Measurements from ENCODE around the gene TSEN15. TPM values are rescaled to one million over a fixed set of nuclear protein-coding genes. Genes with fewer than 3 reads are reported as not detected.
"Not testable (repeated sequence)": the region's sequence is repeated elsewhere in the genome, so short reads cannot be mapped to it uniquely, and the experiment has no call there.

The TSEN15 gene
- total RNA-seq, 1 experiment from 2014 or later = 31.1 TPM

- RAD21 ChIA-PET (ENCODE audit: low non-redundant PET in 1 of 2, low total read pairs in 2 of 2, uncharacterized antibody in 2 of 2, unreplicated experiment in 2 of 2); H3K27me3 ChIP-seq (ENCODE audit: insufficient read depth, low read length); ATAC-seq; H3K4me3 ChIP-seq (replicated peaks in 1 of 2; ENCODE audit: low read depth in 1 of 2, low read length in 2 of 2); CTCF ChIA-PET; BruUV-seq (replicated peaks); DNase-seq (ENCODE audit: low read depth, low spot score); H3K27ac ChIP-seq (ENCODE audit: low read depth, low read length); H3K4me2 ChIP-seq (ENCODE audit: low read length); H3K4me1 ChIP-seq (ENCODE audit: control insufficient read depth in 1 of 2, insufficient read depth in 2 of 2, low read length in 2 of 2); H3K79me2 ChIP-seq (ENCODE audit: insufficient read depth, low read length); POLR2A ChIA-PET; intact Hi-C loops (cut with micrococcal nuclease); H4K20me1 ChIP-seq (ENCODE audit: insufficient read depth); H3K36me3 ChIP-seq (ENCODE audit: control insufficient read depth in 1 of 2, insufficient read depth in 2 of 2, low read length in 2 of 2); H3K9me2 ChIP-seq (ENCODE audit: insufficient read depth); H2AFZ ChIP-seq (ENCODE audit: low read depth, low read length, poor library complexity, severe bottlenecking); H3K9me3 ChIP-seq (ENCODE audit: control insufficient read depth in 1 of 2, insufficient read depth in 1 of 2, low read depth in 1 of 2, low read length in 2 of 2); H3K9ac ChIP-seq (ENCODE audit: low read length): not testable (repeated sequence)
Observed at GRCh38 chr1:184096580-184096979, 45.0 kb downstream of the TSEN15 start.

DNA sequence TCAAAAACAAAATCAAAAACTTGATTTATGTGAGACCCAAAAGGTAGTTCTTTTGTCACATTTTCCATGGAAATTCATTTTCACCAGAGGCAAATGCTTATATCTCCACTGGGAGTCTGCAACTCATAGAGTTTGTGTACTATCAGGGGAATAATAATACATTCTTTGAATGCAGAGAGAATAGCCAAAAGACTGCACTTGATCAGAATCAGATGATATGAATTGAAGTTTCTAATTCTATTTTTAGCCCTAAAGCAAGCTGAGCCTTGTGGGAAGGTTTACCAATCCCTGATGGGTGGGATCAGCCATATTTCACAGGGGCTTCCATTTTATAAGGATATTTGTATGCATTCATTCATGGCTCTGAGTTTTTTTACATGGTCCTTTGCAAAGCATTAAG is 49.6 kb downstream of the TSEN15 start:
- TF ChIP-seq CEBPB (IDR thresholded peaks at IDR 0.05; ENCODE audit: low read depth) (no peak), POLR2A (IDR thresholded peaks at IDR 0.05; ENCODE audit: borderline replicate concordance, extremely low read depth, insufficient read depth, insufficient read length) (no peak), REST (IDR thresholded peaks at IDR 0.05; ENCODE audit: low read depth) (no peak), SRF (IDR thresholded peaks at IDR 0.05; ENCODE audit: low read depth) (no peak), EZH2 (IDR thresholded peaks at IDR 0.05) (no peak), POLR2AphosphoS5 (IDR thresholded peaks at IDR 0.05; ENCODE audit: low read depth, low read length) (no peak), JUND (IDR thresholded peaks at IDR 0.05) (no peak), YY1 (IDR thresholded peaks at IDR 0.05; ENCODE audit: extremely low read depth, insufficient replicate concordance, low read depth, low read length) (no peak), EZH2phosphoT487 (IDR thresholded peaks at IDR 0.05; ENCODE audit: borderline replicate concordance) (no peak), ZNF274 (IDR thresholded peaks at IDR 0.05; ENCODE audit: low read depth, low read length) (no peak), RAD21 (IDR thresholded peaks at IDR 0.05; ENCODE audit: low read depth) (no peak), TCF7L2 (IDR thresholded peaks at IDR 0.05; ENCODE audit: borderline replicate concordance, extremely low read depth, insufficient read depth, insufficient read length) (no peak), SIN3A (IDR thresholded peaks at IDR 0.05; ENCODE audit: low read depth) (no peak), MAX (IDR thresholded peaks at IDR 0.05) (no peak), CTCF (IDR thresholded peaks at IDR 0.05 in 2 of 3, conservative IDR thresholded peaks at IDR 0.05 in 1 of 3; ENCODE audit: borderline replicate concordance in 1 of 3, insufficient read depth in 1 of 3, low read depth in 2 of 3, low read length in 2 of 3) (no peak), ZFX (IDR thresholded peaks at IDR 0.05) (no peak), CBX3 (IDR thresholded peaks at IDR 0.05; ENCODE audit: low read depth) (no peak)
- RAD21 ChIA-PET (ENCODE audit: low non-redundant PET in 1 of 2, low total read pairs in 2 of 2, uncharacterized antibody in 2 of 2, unreplicated experiment in 2 of 2) = no interaction called here

More for the DNA sequence above, 49.6 kb downstream of the TSEN15 start:
- POLR2A ChIA-PET = no interaction called here
- intact Hi-C loops (cut with micrococcal nuclease) = no loop called here
- Histone ChIP-seq H4K20me1 (ENCODE audit: insufficient read depth) (no peaks in the 10 kb centered on the region), H3K36me3 (ENCODE audit: control insufficient read depth in 1 of 2, insufficient read depth in 2 of 2, low read length in 2 of 2) (no peaks in the 10 kb centered on the region), H2AFZ (ENCODE audit: low read depth, low read length, poor library complexity, severe bottlenecking) (no peak overlapping the region), H3K4me3 (replicated peaks in 1 of 2; ENCODE audit: low read depth in 1 of 2, low read length in 2 of 2) (no peak overlapping the region), H3K79me2 (ENCODE audit: insufficient read depth, low read length) (no peaks in the 10 kb centered on the region), H3K4me2 (ENCODE audit: low read length) (no peak overlapping the region), H3K4me1 (ENCODE audit: control insufficient read depth in 1 of 2, insufficient read depth in 2 of 2, low read length in 2 of 2) (no peaks in the 10 kb centered on the region), H3K9ac (ENCODE audit: low read length) (no peak overlapping the region), H3K9me3 (ENCODE audit: control insufficient read depth in 1 of 2, insufficient read depth in 1 of 2, low read depth in 1 of 2, low read length in 2 of 2) (no peaks in the 10 kb centered on the region), H3K27ac (ENCODE audit: low read depth, low read length) (no peak overlapping the region), H3K27me3 (ENCODE audit: insufficient read depth, low read length) (no peaks in the 10 kb centered on the region), H3K9me2 (ENCODE audit: insufficient read depth) (no peaks in the 10 kb centered on the region)
- no peak for DNase-seq (ENCODE audit: low read depth, low spot score)
- no peak for ATAC-seq
- CTCF ChIA-PET = no interaction called here
- BruUV-seq (replicated peaks) = no TSS peak
